HG02763 (cell line): ENCODE measurements around the gene DCAF12.
"Not testable (repeated sequence)": the region's sequence is repeated elsewhere in the genome, so short reads cannot be mapped to it uniquely, and the experiment has no call there.

ENCODE experiments used
- ATAC-seq: cut with Tn5 transposase; IDR thresholded peaks from one replicate; pipeline ENCODE4 v1.9.1; 2021; ENCODE audit warnings: mild to moderate bottlenecking, moderate library complexity; ENCODE audit not compliant: unreplicated experiment

The DCAF12 gene

GRCh38 chr9:34126207-34127034, at the start of gene DCAF12:
TSS of gene DCAF12 (minus strand) at chr9:34126698. CDS start at chr9:34126431, 267 bp downstream.
- ATAC-seq = peak; percentile 86

- no peak for ATAC-seq
These were observed 49.6 kb upstream of the DCAF12 start for GRCh38 chr9:34176089-34176488.

DNA sequence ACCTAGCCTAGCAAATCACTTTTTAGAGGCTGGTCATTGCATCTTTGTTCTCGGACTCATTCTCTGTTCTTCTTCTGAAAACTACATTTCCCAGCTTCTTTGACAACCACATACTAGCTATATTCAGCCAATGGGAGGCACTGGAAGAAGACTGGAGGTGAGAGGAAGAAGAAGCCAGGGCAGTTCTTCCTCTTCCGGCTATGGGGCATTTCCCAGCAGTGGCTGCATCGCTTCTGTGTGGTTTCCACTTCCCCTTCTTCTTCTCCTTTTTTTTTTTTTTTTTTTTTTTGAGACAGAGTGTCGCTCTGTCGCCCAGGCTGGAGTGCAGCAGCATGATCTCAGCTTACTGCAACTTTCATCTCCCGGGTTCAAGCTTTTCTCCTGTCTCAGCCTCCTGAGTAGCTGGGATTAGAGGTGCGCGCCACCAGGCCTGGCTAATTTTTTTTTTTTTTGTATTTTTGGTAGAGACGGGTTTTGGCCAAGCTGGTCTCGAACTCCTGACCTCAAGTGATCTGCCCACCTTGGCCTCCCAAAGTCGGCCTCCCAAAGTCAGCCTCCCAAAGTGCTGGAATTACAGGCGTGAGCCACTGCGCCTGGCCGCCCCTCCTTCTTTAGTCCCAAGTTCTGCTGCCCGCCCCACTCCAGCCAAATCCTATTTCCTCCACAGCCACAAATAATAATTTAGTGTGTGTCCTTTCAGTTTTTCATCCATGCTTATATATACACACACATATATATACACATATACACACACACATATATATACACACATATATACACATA, 45.4 kb upstream of the DCAF12 start:
- no peak for ATAC-seq

DNA sequence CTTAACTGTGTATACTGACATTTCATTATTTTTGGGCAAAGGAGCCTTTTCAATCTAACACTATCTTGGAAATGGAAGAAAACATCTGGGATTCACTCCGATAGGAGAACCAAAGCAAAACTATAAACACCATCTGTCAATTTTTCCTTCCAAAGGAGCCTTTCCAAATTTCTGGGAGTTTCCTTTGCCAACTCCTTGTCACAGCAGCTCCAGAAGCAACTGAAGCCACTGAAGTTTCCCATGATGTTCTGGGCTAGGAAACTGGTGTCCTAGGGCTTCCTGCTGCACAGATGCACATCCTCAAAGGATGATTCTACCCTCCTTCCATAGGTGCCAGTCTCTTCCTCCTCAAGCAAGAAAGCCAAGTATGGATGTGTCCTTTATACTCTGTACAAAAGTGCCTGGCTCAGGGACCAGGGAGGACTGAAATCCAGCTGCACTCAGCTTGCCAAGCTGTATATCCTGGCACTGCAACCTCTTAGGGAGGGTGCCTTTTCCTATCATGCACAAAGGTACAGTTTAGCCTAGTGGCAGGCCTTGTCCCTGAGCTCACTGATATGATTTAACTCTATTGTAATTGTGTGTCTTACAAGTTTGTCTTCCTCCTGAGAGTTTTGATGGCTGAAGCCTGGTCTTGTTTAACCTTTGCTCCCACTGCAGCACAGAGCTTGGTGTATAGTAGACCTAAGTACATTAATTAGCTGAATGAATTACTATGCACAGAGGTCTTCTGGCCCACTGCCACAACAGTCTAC, 43.9 kb upstream of the DCAF12 start:
- no peak for ATAC-seq

- ATAC-seq = no peak
These were observed 42.6 kb upstream of the DCAF12 start for GRCh38 chr9:34169125-34169524.

DNA sequence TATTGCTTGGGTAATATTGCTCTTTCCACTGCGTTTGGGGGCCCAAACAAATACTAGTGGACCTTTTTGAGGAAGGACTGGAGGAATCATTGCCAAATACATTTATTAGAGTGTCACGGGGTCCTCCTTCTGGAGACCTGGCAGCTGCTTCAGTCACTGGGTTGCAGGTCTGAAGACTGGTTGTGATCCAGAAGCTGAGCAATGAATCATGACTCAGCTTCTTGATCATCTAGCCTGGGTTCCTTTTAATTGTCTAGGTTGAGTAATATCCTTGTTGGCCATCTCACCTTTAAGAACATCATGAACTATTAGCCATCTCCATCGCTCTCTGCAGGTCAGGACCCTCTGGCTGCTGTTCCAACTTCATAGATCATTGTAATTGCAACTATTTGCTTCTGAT, 36.9 kb upstream of the DCAF12 start:
- ATAC-seq = no peak

DNA sequence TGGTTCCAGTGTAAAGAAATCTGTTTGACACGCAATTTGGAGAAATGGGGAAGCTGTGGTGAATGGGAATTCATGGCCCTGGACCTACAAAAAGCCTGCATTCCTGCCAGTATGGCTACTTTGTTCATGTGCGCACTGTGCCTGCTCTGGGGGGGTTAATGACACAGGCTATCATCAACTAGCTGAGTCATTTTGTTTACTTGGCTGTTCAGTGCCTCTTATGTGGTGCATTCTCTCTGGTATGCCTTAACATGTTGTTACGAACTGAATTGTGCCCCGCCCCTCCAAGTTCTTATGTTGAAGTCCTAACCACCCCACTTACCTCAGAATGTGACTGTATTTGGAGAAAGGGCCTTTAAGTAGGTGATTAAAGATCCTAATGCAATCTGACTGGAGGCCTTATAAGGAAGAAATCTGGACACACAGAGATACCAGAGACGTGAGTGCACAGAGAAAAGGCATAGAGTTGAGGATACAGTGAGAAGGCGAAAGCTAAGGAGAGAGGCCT, 31.9 kb upstream of the DCAF12 start:
- ATAC-seq = no peak

GRCh38 chr9:34157898-34158297, 31.4 kb upstream of the DCAF12 start:
- ATAC-seq = no peak

GRCh38 chr9:34157318-34157717, 30.8 kb upstream of the DCAF12 start:
- ATAC-seq = no peak

DNA sequence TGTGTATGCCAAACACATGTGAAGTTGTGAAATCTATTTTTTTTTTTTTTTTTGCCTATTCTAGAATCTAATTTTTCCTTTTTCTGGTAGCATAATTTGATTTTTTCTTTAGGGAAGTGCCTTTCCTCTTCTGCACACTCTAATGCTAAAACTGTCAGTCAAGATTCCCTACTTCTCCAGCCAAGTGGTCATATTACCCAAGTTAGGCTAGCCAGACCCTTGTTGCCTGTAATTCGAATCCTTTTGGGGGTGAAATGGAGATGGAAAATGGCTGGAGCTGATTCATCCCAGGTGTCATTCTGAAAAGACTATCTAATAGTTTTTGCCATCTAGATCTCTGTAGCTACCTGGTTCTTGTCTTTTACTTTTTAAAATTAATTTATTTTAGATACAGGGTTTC, 27.6 kb upstream of the DCAF12 start:
- no peak for ATAC-seq

- ATAC-seq = no peak
These were observed 24.9 kb upstream of the DCAF12 start for GRCh38 chr9:34151398-34151797.

DNA sequence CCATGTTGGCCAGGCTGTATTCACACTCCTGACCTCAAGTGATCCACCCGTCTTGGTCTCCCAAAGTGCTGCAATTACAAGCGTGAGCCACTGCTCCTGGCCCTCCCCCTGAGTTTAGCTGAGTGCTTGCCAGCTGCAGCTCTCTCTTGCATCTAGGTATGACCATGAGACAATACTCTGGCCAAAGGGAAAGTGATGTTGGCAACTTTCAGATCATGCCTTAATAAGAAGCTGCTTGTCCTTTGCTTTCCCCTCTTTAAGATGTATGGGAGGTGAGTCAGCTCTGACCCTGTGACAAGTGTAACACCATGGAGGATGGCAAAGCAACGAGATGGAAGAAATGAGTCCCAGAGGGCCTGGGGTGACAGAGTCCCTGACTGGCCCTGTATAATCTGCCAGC, 18.7 kb upstream of the DCAF12 start:
- no peak for ATAC-seq

GRCh38 chr9:34143116-34143515, 16.6 kb upstream of the DCAF12 start:
- ATAC-seq = no peak

GRCh38 chr9:34140853-34141252, 14.4 kb upstream of the DCAF12 start:
- ATAC-seq = no peak

GRCh38 chr9:34139477-34140146, 13.1 kb upstream of the DCAF12 start:
- ATAC-seq = no peak

- ATAC-seq = not testable (repeated sequence)
These were observed 12.1 kb upstream of the DCAF12 start for GRCh38 chr9:34138644-34139043.

DNA sequence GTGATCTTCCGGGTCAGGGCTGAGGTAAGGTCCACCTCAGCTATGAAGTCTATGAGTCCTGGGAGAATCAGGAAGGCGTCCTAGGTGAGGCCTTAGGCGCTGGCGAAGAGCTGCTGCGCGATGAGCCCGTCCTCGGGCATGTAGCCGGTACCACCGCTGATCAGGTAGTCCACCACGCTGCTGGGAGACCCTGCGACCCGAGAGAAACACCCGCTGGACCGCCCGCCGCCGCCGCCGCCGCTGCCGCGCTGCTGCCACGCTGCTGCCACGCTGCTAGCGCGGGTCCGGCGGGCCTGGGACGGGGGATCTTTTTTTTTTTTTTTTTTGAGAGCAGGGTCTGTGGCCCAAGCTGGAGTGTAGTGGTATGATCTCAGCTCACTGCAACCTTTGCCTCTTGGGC, 8.0 kb upstream of the DCAF12 start:
- ATAC-seq = no peak

GRCh38 chr9:34133436-34133949, 7.0 kb upstream of the DCAF12 start:
- ATAC-seq = no peak

DNA sequence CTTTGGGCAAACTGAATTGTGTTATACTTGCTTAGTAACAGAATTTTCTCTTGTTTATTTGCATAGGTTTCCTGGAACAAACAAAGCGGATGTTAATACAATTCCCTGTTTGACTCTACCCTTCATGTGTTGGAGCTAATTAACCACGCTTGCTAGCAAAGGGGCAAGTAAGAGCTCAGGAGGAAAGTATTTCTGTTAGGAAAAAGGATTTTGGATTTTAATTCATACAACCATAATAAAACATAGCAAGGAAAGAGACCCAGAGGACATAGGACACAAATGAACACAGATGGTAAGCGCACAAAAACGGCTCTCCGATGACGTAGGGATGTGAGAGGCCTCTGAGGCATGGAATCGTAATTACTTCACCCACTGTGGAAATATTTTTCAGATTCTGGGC, 5.1 kb upstream of the DCAF12 start:
- ATAC-seq = no peak
